ENCODE data around the gene GAREM1.

The GAREM1 gene

DNA sequence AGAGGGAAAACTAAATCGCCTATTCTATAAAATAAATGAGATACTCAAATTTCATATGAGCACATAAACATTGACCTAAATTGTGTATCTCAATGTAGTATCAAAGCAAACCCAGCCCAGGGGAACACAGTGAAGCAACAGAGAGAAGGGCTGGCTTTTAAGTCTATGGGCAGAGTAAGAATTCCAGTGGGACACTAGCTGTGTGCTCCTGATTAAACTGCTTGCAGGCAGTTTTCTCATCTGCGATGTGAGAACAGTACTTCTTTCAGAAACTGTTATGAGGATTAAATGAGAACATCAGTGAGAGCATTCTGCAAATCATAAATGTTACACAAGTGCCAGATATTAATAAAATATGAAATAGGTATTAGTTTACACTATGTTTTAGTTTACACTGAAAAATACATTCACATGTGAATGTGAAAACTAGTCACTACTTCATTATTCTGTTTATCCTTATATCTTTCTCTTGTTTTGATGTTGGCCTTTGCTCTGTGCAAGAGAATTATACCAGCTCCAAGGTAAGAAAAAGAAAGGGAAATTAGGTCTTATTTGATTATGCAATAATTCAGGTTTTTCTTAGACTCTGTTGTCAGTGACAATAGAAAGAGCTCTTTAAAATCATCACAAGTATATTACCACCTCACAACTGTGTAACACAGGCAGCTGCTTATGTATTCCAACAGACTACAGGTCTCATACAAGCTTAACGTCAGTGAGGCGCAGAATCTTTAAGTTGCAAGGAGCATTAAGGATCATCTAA, 47.5 kb downstream of the GAREM1 start:
- DNase-seq, result no peak

DNA sequence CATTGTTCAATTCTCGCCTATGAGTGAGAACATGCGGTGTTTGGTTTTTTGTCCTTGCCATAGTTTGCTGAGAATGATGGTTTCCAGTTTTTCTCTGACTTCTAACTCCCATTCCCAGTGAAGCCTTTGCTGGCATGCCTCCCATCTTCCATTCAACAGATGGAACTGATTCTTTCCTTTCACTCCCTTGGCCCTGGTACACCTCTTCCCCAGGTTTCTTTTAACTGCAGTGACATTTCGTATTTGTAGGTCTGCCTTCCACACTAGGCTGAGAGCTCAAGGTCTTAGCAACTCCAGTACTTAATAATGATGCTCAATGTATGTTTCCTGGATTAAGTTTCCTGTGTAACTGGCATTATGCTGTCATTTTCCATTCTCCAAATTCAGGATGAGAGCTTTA, 48.5 kb downstream of the GAREM1 start:
- no peak for DNase-seq

- no peak for DNase-seq
Measured at GRCh38 chr18:32420084-32420750, 50.5 kb downstream of the GAREM1 start.

DNA sequence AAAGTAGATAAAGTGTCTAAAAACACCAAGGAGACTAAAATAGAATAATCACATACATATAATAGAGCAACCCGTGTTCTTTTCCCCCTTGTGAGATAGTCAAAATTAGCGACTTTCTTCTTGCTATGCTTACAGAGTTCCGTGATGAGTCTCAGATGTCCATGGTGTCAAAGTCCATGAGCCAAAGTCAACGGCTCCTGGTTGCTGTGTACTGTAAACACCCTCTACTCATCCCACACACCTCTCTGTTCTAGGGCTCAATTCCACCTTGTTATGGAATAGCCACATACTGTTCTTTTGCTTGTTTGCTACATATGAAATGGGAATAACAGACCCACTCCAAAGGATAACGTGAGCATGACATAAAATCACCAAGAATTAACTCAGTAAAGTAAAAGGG, 52.5 kb downstream of the GAREM1 start:
- no peak for DNase-seq

DNA sequence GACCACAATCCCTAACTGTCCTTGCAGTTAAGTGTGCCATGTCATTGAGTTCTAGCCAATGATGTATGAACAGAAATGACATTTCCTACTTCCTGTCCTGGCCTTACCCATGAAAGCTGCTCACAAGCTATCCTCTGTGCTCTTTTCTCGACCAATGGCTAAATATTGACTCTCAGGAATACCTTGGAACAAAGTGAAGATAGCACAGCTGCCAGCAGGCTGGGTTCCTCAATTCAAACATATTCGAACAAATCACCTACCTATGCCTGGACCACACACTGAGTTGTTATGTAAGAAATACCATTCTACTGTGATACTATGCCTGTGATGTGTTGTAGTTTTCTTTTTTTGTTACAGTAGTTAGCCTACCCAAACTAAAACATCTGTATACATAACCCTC, 65.1 kb downstream of the GAREM1 start:
- DNase-seq, result no peak

GRCh38 chr18:32401621-32402020, 69.1 kb downstream of the GAREM1 start:
- no peak for DNase-seq

- DNase-seq, result no peak
Measured at GRCh38 chr18:32393407-32393806, 77.3 kb downstream of the GAREM1 start.

DNA sequence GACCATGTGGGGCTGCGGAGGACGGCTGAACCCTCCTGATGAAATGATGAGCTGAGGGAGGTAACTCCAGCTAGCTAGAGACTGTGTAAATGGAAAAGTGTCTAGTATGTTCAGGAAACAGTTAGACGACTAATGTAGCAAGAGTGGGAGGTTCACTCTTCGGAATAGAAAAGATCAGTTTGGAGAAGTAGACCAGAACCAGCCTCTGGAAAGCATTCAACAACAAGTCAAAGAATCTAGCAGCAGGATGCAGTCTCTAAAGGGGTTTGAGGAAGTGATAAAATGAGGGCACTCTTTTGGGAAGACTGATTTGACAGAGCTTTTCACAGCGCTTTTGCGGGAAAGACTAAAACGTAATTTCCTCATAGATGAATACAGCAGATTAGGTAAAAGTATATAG, 79.6 kb downstream of the GAREM1 start:
- DNase-seq, result no peak

DNA sequence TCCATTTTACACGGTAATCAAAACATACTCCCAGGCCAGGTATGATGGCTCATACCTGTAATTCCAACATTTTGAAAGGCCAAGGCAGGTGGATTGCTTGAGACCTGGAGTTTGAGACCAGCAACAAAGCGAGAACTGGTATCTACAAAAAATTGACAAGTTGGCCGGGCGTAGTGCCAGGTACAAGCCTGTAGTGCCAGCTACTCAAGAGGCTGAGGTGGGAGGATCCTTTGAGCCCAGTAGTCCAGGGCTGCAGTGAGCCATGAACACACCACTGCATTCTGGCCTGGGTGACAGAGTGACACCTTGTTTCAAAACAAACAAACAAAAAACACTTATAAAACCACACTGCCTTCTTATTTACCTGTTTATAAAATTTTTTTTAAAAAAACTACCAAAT, 80.8 kb downstream of the GAREM1 start:
- DNase-seq, result no peak

DNA sequence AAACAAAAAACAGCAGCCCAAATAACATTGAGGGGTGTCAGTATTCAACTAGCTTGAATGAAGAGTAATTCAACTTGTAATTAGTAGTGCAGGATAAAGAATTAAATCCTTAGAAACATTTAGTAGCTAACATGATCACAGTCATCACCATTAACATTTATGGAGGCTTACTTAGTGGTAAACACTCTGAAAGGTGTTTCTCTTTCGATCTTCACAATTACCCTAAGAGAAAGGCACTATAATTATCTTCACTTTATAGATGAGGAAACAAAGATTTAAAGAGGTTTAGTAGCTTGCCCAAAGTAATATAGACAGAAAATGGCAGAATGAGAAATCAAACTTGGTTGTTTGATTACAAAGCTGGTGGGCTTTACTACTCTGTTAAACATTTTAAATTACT, 81.5 kb downstream of the GAREM1 start:
- DNase-seq, result no peak

GRCh38 chr18:32386471-32386870, 84.2 kb downstream of the GAREM1 start:
- DNase-seq, result no peak

DNA sequence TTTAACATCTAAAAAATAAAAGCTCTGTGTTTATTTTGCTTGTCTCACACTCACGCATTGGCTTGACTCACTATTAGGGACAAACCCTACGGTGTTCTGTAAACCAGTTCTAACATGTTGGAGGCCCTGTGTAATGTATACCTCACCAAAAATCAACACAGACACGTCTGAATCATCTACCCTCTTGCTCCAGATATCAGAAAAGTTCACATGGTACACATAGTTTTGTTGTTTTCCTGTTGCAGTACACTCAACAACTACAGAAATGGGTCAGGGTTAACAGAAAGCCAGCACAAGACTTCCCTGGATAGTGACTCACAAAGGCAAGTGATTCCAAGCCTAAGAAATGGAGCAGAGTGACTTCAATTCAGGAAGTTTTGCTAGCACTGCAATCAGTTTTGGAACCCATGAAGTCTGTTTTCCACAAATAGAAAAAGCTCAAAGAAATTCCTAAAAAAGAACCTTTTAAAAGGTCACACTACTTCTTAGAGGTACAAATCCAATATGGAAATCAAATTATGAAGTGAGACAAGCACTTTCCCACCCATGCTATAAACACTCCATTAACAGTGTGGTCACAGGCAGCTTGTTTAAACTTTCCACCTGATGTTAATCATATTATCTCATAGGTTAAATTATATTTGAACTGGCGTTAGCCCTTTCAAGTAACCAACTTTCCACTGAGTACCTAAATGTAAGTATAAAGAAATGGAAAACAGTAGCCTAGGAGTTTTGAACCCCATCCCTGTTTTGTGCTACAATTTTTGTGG, 87.4 kb downstream of the GAREM1 start:
- DNase-seq, result no peak

DNA sequence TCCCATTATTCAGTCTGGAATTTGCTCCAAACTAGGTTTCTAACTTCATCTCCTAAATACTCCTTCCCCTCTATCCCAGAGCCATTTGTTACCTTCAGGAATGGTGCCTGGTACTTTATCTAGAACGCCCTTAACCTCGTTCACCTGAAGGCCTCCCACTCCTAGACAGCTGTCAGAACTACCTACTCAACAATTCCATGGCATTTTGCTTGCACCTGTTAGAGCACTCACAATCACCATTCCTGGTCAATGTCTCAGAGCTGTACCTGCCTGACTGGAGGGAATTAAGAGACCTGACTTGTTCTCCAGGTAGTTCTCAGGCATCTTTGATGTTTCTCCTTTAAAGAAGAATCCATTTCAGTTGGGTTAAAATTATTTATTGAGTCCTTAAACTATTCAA, 88.9 kb downstream of the GAREM1 start:
- no peak for DNase-seq

DNA sequence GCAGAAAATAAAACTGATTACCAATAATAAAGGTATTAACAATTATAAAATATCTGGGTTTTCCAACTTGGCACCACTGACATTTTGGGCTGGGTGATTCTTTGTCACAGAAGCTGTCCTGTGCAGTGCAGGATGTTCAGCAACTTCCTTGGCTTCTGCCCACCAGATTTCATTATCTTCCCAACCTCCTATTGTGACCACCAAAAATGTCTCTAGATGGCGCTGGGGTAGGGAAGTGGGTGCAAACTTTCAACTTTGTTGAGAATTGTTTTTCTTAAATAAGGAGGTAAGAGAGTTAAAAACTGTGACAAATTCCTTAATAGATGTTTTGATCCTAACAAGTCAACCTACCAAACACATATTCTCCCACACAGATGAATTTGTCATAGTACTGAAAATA, 90.1 kb downstream of the GAREM1 start:
- DNase-seq, result no peak

- DNase-seq, result no peak
Measured at GRCh38 chr18:32379891-32380290, 90.8 kb downstream of the GAREM1 start.

- DNase-seq, result no peak
Measured at GRCh38 chr18:32378705-32379104, 92.0 kb downstream of the GAREM1 start.

DNA sequence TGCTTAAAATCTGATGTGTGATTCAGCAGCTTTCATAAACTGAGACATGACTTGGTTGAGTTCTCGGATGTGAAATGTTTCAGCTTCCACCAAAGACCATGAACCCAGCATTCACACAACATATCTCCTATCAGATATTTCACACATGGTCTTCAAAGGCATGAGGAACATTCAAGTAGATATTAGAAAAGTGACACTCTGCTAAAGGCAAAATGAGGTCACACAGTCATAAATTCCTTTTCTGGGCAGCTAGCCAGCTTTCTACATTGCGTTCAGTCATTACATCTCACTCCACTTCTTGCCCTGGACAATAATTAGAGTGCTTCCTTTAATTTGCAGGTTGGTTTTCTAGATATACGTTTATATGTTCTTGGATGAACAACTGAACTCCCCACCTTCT, 96.7 kb downstream of the GAREM1 start:
- no peak for DNase-seq

DNA sequence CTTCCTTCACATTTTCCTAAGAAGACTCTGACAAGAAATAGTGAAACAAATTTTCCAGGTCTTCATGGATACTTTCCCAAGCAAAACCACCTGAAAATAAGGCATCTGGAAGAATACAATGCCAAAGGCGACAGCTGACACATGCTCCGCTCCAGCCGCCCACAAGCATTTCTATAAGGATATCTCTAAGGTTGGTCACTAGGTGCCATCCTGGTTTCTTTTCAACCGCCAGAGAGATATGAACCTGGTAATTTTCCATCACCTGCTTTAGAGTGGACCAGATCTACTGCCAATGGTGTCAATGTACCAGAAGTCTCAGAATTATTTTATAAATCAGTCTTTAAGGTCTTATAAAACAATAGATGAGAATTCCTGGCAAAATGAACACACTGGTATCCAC, 97.2 kb downstream of the GAREM1 start:
- no peak for DNase-seq

DNA sequence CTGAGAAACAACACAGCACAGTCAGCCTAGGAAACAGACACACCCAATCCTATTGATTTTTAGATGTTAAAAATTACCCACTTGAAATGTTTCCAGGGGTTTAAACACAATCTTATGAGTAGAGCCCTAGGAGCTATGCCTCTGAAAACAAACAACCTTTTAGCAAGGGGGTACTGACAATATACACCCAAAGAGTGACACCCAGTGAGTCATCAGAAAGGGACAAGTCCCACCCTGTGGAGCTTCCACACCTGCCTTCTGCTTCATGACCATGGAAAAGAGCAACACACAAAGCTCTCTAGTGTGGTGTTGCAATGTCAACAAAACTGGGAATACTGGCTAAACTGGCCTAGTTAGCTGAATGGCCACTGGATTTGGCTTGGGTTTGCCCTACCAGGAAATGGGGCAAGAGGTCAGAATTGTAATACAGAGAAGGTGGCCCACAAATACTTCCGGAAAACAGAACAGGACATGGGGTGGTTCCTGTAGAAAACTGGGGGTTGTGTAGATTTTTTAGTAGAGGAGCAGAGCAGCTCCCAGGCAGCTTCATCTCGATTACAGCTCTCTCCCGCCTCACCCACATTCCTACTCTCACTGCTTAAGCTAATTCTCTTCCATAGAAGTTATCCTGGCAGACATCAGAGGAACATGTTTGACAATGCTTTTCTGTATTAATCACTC, 98.2 kb downstream of the GAREM1 start:
- DNase-seq, result no peak

DNA sequence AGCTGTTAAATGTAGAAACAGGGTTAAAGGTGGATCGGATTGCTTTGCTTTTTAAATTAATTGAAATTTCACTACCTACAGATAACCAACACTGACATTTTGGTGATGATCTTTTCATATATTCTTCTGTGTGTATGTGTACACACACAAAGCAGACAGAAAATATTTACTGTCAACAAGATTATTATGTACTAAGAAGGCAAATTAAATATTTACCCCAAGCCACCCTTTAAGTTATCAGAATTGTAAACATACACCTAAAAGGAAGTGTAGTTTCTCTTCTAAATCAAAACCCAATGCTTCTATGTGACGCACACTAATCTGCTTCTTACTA, 98.7 kb downstream of the GAREM1 start:
- no peak for DNase-seq

DNA sequence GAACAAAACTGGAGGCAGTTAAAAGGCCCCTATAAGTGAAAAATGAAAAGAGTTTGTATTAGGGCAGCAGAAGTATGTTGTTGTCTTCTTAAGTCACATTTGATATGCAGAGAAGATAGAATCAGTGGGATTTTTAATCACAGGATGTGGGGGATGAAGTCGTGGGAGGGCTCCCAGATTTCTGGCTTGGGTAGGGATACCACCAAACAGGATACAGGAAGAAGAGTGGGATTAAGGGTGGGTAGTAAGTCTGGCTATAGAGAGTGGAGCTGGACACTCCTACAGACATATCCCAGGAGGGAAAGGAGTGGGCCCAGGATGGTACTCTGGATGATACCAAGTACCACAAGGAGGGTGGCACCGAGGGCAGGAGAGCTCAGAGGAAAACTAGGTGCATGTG, 99.3 kb downstream of the GAREM1 start:
- DNase-seq, result no peak

DNA sequence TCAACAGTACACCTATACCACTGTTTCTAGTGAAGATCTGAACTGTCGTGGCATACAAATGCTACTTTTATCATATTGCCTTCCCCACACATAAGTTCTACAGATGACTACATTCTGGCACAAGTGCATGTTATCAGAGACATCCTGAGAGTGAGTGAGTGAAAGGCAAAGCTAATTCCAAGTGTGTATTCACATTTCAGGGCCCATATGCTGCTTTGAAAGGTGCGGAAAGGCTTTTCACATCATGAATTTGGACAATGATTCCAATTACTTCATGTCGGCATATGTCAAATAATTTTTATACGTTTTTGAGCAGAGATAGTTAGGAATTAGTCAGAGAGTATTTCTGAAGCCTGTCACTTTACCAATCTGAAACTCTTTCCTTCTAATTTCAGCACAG, 101.7 kb downstream of the GAREM1 start:
- DNase-seq, result no peak

GRCh38 chr18:32368170-32368569, 102.5 kb downstream of the GAREM1 start:
- no peak for DNase-seq
